Activated CD4-positive, CD25-positive, alpha-beta regulatory T cell (primary cell): ENCODE measurements around the gene CDPF1.

Source experiments
- DNase-seq, 4 experiments: peaks; one replicate each; lab custom pipeline; 2025; lab: John Stamatoyannopoulos, UW

Gene CDPF1

DNA sequence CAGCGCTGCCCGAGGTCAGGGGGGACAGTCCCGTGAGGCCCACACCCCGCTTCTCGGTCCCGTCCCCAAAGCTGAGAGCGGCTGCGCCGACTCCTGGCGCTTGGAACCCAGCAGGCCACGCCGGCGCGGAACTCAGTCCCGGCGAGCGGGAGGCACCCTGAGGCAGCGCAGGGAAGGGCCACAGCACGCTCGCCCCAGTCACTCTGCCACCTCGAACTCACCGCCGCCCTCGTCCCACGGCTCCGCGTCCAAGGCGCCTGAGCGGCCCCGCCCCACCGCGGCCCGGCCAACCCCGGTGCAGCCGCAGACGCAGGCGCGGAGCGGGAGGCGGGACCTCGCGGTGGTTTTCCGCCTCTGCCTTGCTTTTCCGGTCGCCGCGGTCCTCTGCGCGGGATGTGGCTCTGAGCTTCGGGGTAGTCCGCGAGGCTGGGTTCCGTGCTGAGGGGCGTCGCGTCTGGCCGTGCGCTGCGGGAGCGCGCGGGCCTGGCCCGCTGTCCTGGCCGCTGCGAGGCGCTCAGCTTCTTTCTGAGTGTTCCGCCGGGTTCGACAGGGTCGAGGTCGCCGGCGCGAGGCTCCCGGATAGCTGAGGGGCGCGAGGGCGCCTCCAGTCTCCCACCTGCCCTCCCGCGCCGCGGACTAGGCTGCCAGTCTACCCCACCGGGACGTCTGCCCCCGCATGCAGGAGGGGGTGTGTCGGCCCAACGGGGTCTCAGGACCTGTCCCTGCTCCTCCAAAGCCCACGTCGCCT, at the start of gene CDPF1:
CDPF1 (minus strand) TSS at position 259 of the 748 bp plus-strand sequence. CDS start 2,009 bp downstream, outside the sequence.
- peak; percentile 82 to 86 (median 83) for DNase-seq

GRCh38 chr22:46299101-46299500, 49.0 kb upstream of the CDPF1 start:
- DNase-seq = no peak

- DNase-seq = no peak
Observed at GRCh38 chr22:46297151-46297812, 47.2 kb upstream of the CDPF1 start.

- DNase-seq = peak; percentile 91 to 96 (median 94)
Observed at GRCh38 chr22:46296257-46297150, 46.4 kb upstream of the CDPF1 start, which contains the start of gene GTSE1. TSS of gene GTSE1 (plus strand) at chr22:46296870. CDS start at chr22:46297401, 531 bp downstream.

GRCh38 chr22:46295277-46295971, 45.3 kb upstream of the CDPF1 start:
- DNase-seq = no peak

- DNase-seq = no peak
Observed at GRCh38 chr22:46294784-46295183, 44.7 kb upstream of the CDPF1 start.

DNA sequence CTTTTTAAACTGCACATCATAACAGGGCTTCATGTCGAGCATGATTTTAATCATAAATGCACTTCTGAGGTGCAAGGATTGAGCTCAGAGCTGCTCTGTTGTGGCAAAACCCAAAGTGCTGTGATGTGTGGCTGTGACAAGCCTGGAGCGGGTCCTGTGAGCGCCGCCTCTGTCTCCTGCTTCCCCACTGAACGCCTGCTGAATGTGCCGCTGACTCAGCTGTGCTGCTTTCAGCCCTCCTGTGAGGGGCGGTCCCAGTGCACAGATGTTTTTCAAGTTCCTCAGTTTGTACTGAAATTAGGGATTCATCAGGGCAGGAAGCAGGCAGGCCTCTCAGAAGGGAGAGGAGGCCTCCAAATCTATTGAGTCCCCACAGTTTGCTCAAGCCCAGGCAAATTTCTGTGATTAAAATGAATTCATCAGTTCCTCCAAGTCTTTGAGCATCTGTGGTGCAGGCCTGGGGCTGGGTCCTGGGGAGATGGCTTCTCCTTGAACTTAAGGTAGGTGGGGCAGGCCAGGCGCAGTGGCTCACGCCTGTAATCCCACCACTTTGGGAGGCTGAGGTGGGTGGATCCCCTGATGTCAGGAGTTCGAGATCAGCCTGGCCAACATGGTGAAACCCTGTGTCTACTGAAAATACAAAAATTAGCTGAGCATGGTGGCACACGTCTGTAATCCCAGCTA, 43.6 kb upstream of the CDPF1 start:
- DNase-seq = no peak

GRCh38 chr22:46292732-46293131, 42.6 kb upstream of the CDPF1 start:
- DNase-seq = no peak

DNA sequence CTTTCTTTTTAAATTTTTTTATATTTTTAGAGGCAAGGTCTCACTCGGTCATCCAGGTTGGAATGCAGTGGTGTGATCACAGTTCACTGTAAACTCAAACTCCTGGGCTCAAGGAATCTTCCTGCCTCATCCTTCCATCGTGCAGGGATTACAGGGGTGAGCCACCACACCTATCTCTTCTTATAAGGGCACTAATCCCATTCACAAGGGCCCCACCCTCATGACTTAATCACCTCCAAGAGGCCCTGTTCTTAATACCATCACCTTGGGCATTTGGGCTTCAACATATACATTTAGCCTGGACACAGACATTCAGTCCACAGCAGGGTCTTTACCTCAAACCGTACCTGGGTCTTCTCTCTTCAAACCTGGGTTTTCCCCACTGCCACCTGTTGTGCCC, 42.1 kb upstream of the CDPF1 start:
- no peak for DNase-seq

DNA sequence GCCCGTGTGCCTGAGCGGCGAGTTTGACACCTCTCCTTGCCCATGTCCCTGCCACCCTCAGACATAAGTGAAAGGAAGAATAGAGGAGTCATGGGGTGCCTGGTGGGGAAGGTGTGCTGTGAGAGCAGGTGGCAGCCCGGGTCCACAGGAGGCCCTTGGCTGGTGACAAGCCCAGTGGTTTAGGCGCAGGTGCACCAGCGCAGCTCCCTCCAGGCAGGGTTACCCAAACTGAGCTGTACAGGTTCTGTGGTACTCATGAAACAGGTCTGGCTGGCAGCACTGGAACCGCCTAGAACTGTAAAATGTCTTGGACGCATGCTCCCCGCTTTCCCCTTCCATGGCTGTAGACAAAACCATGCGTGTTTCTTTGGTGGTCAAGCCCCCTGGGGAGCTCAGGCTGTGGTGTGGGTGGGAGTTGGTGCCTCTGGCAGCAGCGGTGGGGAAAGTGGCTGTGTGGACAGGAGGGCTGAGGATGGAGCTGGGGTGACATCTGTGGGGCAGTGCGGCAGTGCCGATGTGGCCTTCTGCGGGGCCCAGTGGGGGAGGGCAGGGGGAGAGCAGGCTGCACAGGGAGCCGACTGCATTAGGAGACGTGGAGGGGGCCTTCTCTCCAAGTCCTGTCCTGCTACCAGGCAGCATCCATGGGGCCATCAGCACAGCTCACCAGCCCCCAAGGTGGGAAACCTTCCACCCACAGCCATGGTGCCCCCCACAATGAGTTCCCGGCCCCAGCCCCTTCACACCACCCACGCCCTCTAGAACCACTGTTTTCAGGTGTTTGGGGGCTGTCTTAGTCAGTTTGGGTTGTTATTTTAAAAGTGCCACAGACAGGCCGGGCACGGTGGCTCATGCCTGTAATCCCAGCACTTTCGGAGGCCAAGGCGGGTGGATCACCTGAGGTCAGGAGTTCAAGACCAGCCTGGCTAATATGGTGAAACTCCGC, 41.0 kb upstream of the CDPF1 start:
- DNase-seq = no peak

- no peak for DNase-seq
Observed at GRCh38 chr22:46290121-46290842, 40.2 kb upstream of the CDPF1 start.

GRCh38 chr22:46289244-46289891, 39.3 kb upstream of the CDPF1 start:
- no peak for DNase-seq

GRCh38 chr22:46288846-46289243, 38.8 kb upstream of the CDPF1 start:
- no peak for DNase-seq

DNA sequence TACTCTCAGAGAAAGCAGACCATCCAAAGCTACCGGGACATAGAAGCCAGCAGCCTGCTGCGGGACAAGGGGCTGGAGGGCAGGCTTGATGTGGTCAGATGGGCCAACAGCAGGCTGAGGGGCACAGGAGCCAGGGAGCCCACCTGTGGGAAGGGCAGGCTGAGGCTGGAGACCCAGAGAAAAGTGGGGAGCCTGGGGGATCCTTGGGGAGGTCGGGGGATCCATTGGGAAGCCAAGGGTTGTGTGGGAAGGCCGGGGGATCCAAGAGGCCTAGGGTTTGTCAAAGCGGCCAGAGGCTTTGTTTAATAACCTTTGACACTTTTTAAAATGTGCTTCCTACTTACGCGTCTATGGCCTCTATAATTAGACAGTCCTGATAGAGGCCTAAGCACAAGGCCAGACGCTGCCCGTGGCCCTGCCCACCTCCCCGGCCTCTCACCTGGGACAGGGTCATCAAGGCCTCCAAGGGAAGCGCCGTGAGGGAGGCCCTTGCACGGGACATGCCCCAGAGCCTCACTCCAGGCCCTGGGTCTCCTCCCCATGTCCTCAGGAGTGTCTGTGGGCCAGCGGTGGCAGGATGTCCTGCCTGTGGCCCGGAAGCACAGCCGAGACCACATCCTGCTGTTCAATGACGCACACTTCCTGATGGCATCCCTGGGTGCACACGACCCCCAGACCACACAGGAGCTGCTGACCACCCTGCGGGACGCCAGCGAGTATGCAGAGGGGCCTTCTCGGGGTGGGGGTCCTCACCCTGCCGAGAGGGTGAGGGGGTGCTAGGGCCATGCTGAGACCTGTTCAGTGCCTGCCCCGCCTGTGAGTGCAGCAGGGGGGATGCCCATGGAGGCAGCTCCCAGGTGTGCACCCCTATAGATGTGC, 38.0 kb upstream of the CDPF1 start:
- DNase-seq = no peak

DNA sequence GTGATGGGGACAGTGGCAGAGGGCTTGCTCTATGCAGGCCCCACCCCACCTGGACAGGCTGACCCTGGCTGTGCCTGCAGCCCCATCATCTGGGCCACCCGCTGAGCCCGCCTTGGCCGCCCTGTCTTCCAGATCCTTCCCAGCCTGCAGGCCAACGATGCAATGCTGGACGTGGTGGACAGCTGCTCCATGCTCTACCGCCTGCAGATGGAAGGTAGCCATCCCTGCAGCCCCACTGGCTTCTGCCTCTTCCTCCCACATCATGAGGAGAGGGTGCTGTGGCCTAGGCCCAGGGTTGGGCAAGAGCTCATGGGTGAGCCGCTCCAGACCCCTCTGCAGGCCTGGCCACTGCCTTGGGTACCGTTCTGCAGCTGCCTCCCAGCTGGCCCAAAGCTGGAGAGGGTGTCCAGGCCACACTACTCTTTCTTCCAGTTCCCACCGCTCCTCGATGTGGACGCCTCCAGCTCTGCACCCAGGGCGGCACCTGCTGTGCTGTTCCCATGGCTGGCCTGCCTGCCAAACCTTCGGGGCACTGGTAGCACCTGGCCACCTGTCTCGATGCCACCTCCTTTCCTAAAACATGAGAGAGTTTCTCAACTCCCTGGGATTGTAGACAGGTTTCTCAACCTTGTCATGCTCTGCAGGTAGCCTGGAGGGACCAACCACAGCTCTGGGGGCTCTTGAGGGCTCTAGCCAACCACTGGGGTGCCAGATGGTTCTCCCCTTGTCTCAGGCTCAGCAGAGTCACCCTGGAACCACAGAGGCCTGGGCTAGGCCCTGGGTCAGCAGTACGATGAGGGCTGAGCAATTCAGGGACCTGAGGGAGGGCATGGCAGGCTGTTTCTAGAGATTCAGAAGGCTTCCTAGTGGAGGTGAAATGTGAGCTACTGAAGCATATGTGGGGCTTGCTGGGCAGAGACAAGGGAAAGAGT, 37.1 kb upstream of the CDPF1 start:
- DNase-seq = no peak

GRCh38 chr22:46286006-46286405, 35.9 kb upstream of the CDPF1 start:
- no peak for DNase-seq
